Hematopoietic multipotent progenitor cell treated with erythropoietin and hydrocortisone succinate and interleukin-3 and kit ligand, for 6 days (in vitro differentiated cells): ENCODE measurements around the gene PDE4D.

Experiments used
- DNase-seq: peaks from one replicate; pipeline ENCODE4 v3.0.0-alpha.2; 2015

The PDE4D gene

GRCh38 chr5:59893429-59894227, at the start of gene PDE4D:
PDE4D (minus strand) TSS chr5:59893726.
- peak; percentile 68 for DNase-seq

GRCh38 chr5:59937633-59938032, 44.1 kb upstream of the PDE4D start:
- DNase-seq = no peak

GRCh38 chr5:59923465-59923864, 29.9 kb upstream of the PDE4D start:
- no peak for DNase-seq

GRCh38 chr5:59922220-59922619, 28.7 kb upstream of the PDE4D start:
- DNase-seq = no peak

- DNase-seq = no peak
Measured at GRCh38 chr5:59921816-59922215, 28.3 kb upstream of the PDE4D start.

GRCh38 chr5:59919484-59919883, 26.0 kb upstream of the PDE4D start:
- DNase-seq = no peak

- DNase-seq = no peak
Measured at GRCh38 chr5:59917121-59917520, 23.6 kb upstream of the PDE4D start.

GRCh38 chr5:59905188-59905587, 11.7 kb upstream of the PDE4D start:
- no peak for DNase-seq

- DNase-seq = no peak
Measured at GRCh38 chr5:59897075-59897474, 3.5 kb upstream of the PDE4D start.

- no peak for DNase-seq
Measured at GRCh38 chr5:59891962-59892643, 1.4 kb downstream of the PDE4D start.

- DNase-seq = no peak
Measured at GRCh38 chr5:59887274-59887673, 6.3 kb downstream of the PDE4D start.

GRCh38 chr5:59874675-59875074, 18.9 kb downstream of the PDE4D start:
- no peak for DNase-seq

GRCh38 chr5:59873113-59873512, 20.4 kb downstream of the PDE4D start:
- no peak for DNase-seq

GRCh38 chr5:59866661-59867060, 26.9 kb downstream of the PDE4D start:
- no peak for DNase-seq

- no peak for DNase-seq
Measured at GRCh38 chr5:59864718-59865117, 28.8 kb downstream of the PDE4D start.

- DNase-seq = no peak
Measured at GRCh38 chr5:59863777-59864176, 29.7 kb downstream of the PDE4D start.

GRCh38 chr5:59856358-59856757, 37.2 kb downstream of the PDE4D start:
- no peak for DNase-seq

GRCh38 chr5:59850766-59851165, 42.8 kb downstream of the PDE4D start:
- DNase-seq = no peak

- no peak for DNase-seq
Measured at GRCh38 chr5:59847586-59847985, 45.9 kb downstream of the PDE4D start.

- no peak for DNase-seq
Measured at GRCh38 chr5:59845730-59846129, 47.8 kb downstream of the PDE4D start.

GRCh38 chr5:59843511-59844213, 49.9 kb downstream of the PDE4D start:
- no peak for DNase-seq

- no peak for DNase-seq
Measured at GRCh38 chr5:59842999-59843398, 50.5 kb downstream of the PDE4D start.

GRCh38 chr5:59840200-59840601, 53.3 kb downstream of the PDE4D start:
- DNase-seq = no peak

GRCh38 chr5:59838989-59839388, 54.5 kb downstream of the PDE4D start:
- DNase-seq = no peak
